Fibroblast of the aortic adventitia (primary cell): Measurements from ENCODE around the gene HS3ST1. TPM values are rescaled to one million over a fixed set of nuclear protein-coding genes. Genes with fewer than 3 reads are reported as not detected.

Experiments used
- DNase-seq: peaks from one replicate; pipeline ENCODE4 v3.0.0-alpha.2; 2010; ENCODE audit warnings: low read depth
- H3K4me3 ChIP-seq: 2 replicates; pipeline ENCODE4 v1.5.1; 2011; ENCODE audit warnings: low read depth, mild to moderate bottlenecking, control low read depth, low read length, moderate library complexity
- CTCF ChIP-seq: IDR thresholded peaks from 2 replicates; pipeline ENCODE4 v1.5.1; 2011; ENCODE audit warnings: mild to moderate bottlenecking, low read length, control low read depth, inconsistent platforms; ENCODE audit not compliant: insufficient read depth
- total RNA-seq: library from RNA; depleted of rRNA; stranded (reverse); fragments of >200 nt; gene quantifications from 2 replicates; pipeline ENCODE4 v1.2.3, GENCODE V29; 2012; ENCODE audit warnings: low replicate concordance

The HS3ST1 gene
- total RNA-seq, 1 donor, result 2.5 TPM

- no peak for DNase-seq
- H3K4me3 ChIP-seq, result no peak overlapping the region
- no peak for TF ChIP-seq CTCF
These were observed 16.5 kb downstream of the HS3ST1 start for GRCh38 chr4:11412211-11412610.

- no peak overlapping the region for H3K4me3 ChIP-seq
- no peak for TF ChIP-seq CTCF
- no peak for DNase-seq
These were observed 19.1 kb downstream of the HS3ST1 start for GRCh38 chr4:11409632-11410031.

- TF ChIP-seq CTCF, result no peak
- no peak for DNase-seq
- H3K4me3 ChIP-seq, result no peak overlapping the region
These were observed 20.3 kb downstream of the HS3ST1 start for GRCh38 chr4:11408233-11408967.

GRCh38 chr4:11407551-11407950, 21.1 kb downstream of the HS3ST1 start:
- H3K4me3 ChIP-seq, result no peak overlapping the region
- no peak for TF ChIP-seq CTCF
- DNase-seq, result no peak

- no peak for DNase-seq
- TF ChIP-seq CTCF, result no peak
- no peak overlapping the region for H3K4me3 ChIP-seq
These were observed 24.3 kb downstream of the HS3ST1 start for GRCh38 chr4:11404431-11404830.

GRCh38 chr4:11402192-11402591, 26.5 kb downstream of the HS3ST1 start:
- H3K4me3 ChIP-seq, result no peak overlapping the region
- no peak for DNase-seq
- TF ChIP-seq CTCF, result no peak
